Measurements from ENCODE around the gene RCOR1. TPM values are rescaled to one million over a fixed set of nuclear protein-coding genes. Genes with fewer than 3 reads are reported as not detected.
"Not testable (repeated sequence)": the region's sequence is repeated elsewhere in the genome, so short reads cannot be mapped to it uniquely, and the experiment has no call there.

RCOR1 gene
- total RNA-seq, 1 donor from 2014 or later = 11.0 TPM

DNA sequence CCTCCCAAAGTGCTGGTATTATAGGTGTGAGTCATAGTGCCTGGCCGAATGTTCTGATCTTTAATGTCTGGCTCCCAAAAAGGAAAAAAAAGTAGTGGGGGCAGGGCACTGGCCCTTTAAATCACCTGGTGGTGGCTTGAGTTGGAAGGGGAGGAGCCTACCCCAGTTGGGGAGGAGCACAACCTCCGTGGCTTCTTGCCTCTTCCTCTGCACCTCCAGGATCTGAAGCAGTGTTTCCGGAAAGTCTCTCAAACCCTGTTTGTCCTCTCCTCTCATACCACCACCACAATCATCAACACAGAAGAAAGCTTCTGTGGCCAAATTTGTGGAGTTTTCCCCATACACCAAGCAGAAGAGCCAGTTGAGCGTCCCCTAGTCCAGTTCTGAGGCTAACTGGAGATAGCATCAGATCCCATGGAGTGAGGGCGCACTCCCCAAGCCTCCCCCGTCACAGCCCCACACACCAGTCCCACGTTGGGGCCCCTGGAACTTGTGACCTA, 24.3 kb upstream of the RCOR1 start:
- DNase-seq = no peak
- intact Hi-C loops (cut with micrococcal nuclease) = no loop called here
- no peaks in the 10 kb centered on the region for H3K4me1 ChIP-seq
- no peak overlapping the region for H3K4me3 ChIP-seq
- no peaks in the 10 kb centered on the region for H3K36me3 ChIP-seq
- peaks cover 4% of the 10 kb centered on the region for H3K9me3 ChIP-seq (replicated peaks)
- TF ChIP-seq, protein P1, sequence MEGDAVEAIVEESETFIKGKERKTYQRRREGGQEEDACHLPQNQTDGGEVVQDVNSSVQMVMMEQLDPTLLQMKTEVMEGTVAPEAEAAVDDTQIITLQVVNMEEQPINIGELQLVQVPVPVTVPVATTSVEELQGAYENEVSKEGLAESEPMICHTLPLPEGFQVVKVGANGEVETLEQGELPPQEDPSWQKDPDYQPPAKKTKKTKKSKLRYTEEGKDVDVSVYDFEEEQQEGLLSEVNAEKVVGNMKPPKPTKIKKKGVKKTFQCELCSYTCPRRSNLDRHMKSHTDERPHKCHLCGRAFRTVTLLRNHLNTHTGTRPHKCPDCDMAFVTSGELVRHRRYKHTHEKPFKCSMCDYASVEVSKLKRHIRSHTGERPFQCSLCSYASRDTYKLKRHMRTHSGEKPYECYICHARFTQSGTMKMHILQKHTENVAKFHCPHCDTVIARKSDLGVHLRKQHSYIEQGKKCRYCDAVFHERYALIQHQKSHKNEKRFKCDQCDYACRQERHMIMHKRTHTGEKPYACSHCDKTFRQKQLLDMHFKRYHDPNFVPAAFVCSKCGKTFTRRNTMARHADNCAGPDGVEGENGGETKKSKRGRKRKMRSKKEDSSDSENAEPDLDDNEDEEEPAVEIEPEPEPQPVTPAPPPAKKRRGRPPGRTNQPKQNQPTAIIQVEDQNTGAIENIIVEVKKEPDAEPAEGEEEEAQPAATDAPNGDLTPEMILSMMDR (IDR thresholded peaks at IDR 0.05; ENCODE audit: borderline replicate concordance) = no peak
- peaks cover 4% of the 10 kb centered on the region for H3K27me3 ChIP-seq (ENCODE audit: low read depth)
- no peak overlapping the region for H3K27ac ChIP-seq (replicated peaks)

DNA sequence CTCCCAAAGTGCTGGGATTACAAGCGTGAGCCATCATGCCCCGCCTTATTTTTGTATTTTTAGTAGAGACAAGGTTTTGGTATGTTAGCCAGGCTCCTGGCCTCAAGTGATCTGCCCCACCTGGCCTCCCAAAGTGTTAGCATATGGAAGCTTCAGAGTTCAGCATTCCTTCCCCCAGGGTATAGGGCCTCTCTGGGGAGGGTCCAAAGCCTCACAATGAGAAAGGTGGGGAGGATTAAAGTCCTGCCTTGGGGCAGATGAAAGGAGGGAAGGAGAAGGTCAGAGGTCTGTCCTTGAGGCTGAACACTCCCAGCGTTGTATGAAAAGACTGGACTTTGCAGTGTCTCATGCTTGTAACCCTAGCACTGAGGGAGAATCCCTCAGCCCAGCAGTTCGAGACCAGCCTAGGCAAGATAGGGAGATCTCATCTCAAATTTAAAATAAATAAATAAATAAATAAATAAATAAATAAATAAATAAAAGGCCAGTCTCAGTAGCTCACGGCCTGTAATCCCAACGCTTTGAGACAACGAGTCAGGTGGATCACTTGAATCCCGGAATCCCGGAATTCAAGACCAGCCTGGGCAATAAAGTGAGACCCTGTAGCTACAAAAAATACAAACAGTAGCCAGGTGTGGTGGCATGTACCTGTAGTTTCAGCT, 22.0 kb upstream of the RCOR1 start:
- no peak for DNase-seq
- intact Hi-C loops (cut with micrococcal nuclease) = no loop called here
- Histone ChIP-seq H3K36me3 (no peaks in the 10 kb centered on the region), H3K4me1 (no peaks in the 10 kb centered on the region), H3K27me3 (ENCODE audit: low read depth) (peaks cover 13% of the 10 kb centered on the region), H3K4me3 (no peak overlapping the region), H3K27ac (replicated peaks) (no peak overlapping the region), H3K9me3 (replicated peaks) (no peaks in the 10 kb centered on the region)
- TF ChIP-seq, protein P1 (IDR thresholded peaks at IDR 0.05; ENCODE audit: borderline replicate concordance) = no peak

- Histone ChIP-seq H3K27ac (replicated peaks) (no peak overlapping the region), H3K36me3 (no peaks in the 10 kb centered on the region), H3K9me3 (replicated peaks) (no peaks in the 10 kb centered on the region), H3K4me1 (no peaks in the 10 kb centered on the region), H3K27me3 (ENCODE audit: low read depth) (peaks cover 19% of the 10 kb centered on the region), H3K4me3 (no peak overlapping the region)
- intact Hi-C loops (cut with micrococcal nuclease) = no loop called here
- no peak for DNase-seq
- TF ChIP-seq, protein P1 (IDR thresholded peaks at IDR 0.05; ENCODE audit: borderline replicate concordance) = no peak
Observed at GRCh38 chr14:102571043-102571442, 21.4 kb upstream of the RCOR1 start.

DNA sequence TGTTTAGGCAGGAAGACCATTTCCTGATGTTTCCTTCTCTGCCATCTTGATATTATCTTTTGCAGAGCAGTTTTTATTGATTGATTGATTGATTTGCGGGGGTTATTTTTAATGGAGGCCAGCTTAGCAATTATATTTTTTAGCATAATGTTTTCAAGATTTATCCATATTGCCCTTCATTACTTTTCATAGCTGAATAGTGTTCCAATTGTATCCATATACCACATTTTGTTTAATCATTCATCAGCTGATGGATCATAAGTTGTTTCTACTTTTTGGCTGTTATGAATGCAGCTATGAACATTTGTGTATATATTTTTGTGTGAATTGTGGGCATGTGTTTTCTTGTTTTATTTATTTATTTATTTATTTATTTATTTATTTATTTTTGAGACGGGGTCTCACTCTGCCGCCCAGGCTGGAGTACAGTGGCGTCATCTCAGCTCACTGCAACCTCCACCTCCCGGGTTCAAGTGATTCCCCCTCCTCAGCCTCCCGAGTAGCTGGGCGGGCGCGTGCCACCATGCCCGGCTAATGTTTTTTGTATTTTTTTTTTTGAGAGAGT, 20.9 kb upstream of the RCOR1 start:
- no peaks in the 10 kb centered on the region for H3K9me3 ChIP-seq (replicated peaks)
- H3K4me3 ChIP-seq = no peak overlapping the region
- intact Hi-C loops (cut with micrococcal nuclease) = no loop called here
- no peak for DNase-seq
- no peaks in the 10 kb centered on the region for H3K4me1 ChIP-seq
- no peak overlapping the region for H3K27ac ChIP-seq (replicated peaks)
- H3K36me3 ChIP-seq = no peaks in the 10 kb centered on the region
- TF ChIP-seq, protein P1 (IDR thresholded peaks at IDR 0.05; ENCODE audit: borderline replicate concordance) = no peak
- peaks cover 24% of the 10 kb centered on the region for H3K27me3 ChIP-seq (ENCODE audit: low read depth)

GRCh38 chr14:102573161-102573560, 19.3 kb upstream of the RCOR1 start:
- H3K36me3 ChIP-seq; DNase-seq; H3K9me3 ChIP-seq (replicated peaks); H3K4me1 ChIP-seq; H3K4me3 ChIP-seq; intact Hi-C loops (cut with micrococcal nuclease); H3K27ac ChIP-seq (replicated peaks): not testable (repeated sequence)
- H3K27me3 ChIP-seq (ENCODE audit: low read depth) = peaks cover 26% of the 10 kb centered on the region

DNA sequence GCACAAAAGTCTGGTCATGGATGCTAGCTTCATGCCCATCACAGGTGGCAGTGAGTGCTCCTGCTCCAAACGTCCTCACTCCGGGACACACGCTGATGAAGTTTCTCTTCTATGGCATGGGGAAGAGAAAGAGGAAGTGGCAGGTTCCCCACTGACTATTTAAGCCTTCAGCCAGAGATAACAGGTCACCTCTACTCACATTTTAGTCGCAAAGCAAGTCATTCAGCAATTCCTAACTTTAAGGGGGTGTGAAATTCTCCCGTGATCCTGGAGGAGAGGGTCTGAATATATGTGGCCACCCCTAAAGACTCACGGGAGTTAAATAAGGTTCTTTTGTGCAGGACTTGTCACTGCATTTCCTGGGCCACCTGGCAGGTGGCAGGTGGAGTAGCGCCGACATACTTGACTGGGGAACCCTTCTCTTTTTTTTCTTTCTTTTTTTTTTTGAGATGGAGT, 18.8 kb upstream of the RCOR1 start:
- no peak overlapping the region for H3K4me3 ChIP-seq
- intact Hi-C loops (cut with micrococcal nuclease) = no loop called here
- H3K4me1 ChIP-seq = no peaks in the 10 kb centered on the region
- H3K27ac ChIP-seq (replicated peaks) = no peak overlapping the region
- peaks cover 26% of the 10 kb centered on the region for H3K27me3 ChIP-seq (ENCODE audit: low read depth)
- H3K9me3 ChIP-seq (replicated peaks) = no peaks in the 10 kb centered on the region
- H3K36me3 ChIP-seq = no peaks in the 10 kb centered on the region
- TF ChIP-seq, protein P1 (IDR thresholded peaks at IDR 0.05; ENCODE audit: borderline replicate concordance) = no peak
- DNase-seq = no peak
